GM19099 (cell line): ENCODE results near the gene EID2B.

Source experiments
- POLR2A ChIP-seq: IDR thresholded peaks from 3 replicates; pipeline ENCODE4 v1.6.1; 2011; ENCODE audit warnings: low read depth; ENCODE audit not compliant: insufficient read length; ENCODE audit errors: extremely low read depth

EID2B gene

DNA sequence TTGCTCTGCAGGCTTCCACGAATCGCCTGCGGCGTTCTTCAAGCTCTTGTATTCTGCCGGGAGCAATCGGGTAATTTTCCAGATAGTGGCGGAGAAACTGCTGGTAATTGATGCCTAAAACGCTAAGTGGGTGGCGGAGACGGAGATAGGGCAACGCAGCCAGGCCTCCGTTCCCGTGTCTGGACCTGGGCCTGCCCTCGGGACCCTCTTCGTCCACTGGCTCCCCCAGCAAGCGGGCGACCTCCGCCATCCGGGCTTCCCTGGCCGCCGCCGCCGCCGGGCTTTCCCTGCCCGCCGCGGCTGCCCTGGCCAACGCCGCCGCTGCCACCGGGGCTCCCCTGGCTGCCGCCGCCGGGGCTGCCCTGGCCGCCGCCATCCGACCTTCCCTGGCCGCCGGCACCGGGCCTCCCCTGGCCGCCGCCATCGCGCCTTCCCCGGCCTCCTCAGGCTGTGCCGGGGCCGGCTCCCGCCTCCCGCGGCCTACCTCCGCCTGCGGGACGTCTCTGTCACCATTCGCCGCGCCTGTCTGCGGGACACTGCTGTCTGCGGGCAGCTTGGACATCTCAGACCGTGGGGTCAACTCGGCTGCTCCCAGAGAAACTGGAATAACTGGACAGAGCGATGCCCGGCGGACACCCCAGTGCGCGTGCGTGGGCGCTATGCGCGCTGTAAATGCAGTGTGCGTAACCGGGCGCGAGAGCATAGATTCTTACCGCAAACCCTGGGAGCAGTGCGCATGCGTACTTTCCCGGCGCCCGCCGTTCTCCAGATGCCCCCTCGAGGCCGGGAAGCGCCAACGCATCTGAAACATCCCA is 7.1 kb upstream of the EID2B start, which contains the start of gene EID2:
EID2 (minus strand) TSS at position 644 of the 815 bp plus-strand sequence; CDS start at position 562, 82 bp downstream.
- peak; percentile 82 for TF ChIP-seq POLR2A

- no peak for TF ChIP-seq POLR2A
Observed at GRCh38 chr19:39539165-39539517, 6.5 kb upstream of the EID2B start.

DNA sequence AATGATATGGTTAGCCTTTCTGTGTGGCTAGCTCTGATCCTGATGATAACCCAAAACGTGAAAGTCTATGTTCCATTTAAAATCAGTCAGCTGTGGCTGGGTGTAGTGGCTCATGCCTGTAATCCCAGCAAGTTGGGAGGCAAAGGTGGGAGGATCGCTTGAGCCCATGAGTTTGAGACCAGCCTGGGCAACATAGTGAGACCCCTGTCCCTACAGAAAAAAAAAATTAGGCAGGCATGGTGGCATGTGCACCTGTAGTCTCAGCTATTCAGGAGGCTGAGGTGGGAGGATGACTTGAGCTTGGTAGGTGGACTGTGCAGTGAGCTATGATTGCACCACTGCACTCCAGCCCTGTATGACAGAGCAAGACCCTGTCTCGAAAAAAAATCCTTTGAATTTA is 1.1 kb upstream of the EID2B start:
- no peak for TF ChIP-seq POLR2A

DNA sequence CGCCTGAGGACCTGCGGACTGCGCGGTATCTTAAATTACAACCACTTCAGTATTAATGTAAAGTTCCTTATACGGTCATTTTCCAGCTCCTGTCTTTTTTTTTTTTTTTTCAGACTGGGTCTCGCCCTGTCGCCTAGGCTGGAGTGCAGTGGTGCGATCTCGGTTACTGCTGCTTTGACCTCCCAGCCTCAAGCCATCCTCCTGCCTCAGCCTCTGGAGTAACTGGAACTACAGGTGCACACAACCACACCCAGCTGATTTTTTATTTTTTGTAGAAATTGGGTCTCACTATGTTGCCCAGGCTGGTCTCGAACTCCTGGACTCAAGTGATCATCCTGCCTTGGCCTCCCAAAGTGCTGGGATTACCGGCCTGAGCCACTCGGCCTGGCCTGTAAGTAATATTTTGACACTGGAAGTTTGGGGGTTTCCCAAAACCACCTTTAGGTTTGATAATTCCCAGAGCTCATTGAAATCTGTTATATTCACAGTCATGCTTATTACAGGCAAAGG is 406 bp upstream of the EID2B start:
- TF ChIP-seq POLR2A = no peak

GRCh38 chr19:39531834-39532232 is 819 bp downstream of the EID2B start:
- no peak for TF ChIP-seq POLR2A

GRCh38 chr19:39525205-39525604 is 7.4 kb downstream of the EID2B start:
- TF ChIP-seq POLR2A = no peak

DNA sequence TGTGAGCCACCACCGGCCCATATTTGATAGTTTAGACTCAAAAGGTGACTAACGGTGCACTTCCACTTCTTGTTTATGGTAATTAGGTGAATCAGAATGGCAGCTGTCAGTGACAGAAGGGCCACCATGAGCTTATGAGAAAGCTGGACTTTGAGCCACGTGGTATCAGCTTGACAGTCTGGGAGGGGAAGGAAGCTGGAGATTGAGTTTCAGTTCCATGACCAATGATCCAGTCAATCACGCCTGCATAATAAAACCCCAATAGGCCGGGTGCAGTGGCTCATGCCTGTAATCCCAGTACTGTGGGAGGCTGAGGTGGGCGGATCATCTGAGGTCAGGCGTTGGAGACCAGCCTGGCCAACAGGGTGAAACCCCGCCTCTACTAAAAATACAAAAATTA is 8.2 kb downstream of the EID2B start:
- no peak for TF ChIP-seq POLR2A

- TF ChIP-seq POLR2A = no peak
Observed at GRCh38 chr19:39520541-39521484, 11.8 kb downstream of the EID2B start.

DNA sequence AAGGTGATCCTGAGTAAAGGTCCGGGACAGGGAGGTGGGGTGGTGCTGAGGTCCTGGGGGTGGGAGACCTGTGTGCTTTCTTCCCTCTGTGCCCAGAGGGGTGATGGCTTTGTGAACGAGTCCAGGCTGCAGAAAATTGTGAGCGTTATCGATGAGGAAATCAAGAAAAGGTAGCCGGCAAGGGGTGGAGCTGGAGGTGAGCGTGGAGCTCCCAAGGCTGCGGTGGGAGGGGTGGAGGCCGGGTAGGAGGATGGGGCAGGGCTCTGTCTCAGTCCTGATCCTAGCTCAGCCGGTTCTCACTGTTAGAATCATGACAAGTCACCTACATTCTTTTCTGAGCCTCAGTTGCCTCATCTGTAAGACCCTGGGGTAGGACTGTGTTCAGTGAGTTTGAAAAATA is 13.7 kb downstream of the EID2B start:
- TF ChIP-seq POLR2A = no peak

DNA sequence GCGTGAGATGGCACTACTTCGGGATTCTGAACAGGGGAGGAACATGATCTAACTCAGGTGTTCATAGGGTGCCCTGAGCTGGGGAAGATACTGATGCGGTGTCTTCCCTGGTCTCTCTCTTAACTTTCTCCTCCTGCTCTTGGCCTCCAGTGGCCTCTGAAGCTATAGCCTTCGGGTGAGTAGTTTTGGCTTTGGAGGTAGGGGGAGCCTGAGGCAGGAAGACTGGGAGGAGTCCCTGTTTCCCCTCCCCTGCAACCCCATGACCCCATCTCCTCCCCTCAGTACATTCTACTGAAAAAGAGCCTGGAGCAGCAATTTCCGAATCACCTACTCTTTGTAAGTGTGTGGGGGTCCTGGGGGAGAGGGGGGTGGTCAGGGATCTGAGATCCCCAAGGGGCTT is 14.2 kb downstream of the EID2B start:
- TF ChIP-seq POLR2A = no peak

DNA sequence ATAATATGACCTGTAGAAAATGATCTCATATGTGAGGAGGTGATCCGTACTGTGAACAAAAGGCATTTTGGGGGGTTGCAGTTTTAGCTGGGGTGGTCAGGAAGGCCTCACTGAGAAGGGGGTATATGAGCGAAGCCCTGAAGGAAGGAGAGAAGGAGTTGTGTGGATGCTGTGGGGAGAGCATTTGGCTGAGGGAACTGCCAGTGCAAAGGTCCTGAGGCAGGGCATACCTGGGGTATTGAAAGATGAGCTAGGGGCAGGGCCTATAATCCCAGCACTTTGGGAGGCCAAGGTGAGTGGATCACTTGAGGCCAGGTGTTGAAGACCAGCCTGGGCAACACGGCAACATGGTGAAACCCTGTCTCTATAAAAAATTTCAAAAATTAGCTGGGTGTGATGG is 15.2 kb downstream of the EID2B start:
- TF ChIP-seq POLR2A = no peak

GRCh38 chr19:39516270-39516669 is 16.4 kb downstream of the EID2B start:
- TF ChIP-seq POLR2A = no peak

DNA sequence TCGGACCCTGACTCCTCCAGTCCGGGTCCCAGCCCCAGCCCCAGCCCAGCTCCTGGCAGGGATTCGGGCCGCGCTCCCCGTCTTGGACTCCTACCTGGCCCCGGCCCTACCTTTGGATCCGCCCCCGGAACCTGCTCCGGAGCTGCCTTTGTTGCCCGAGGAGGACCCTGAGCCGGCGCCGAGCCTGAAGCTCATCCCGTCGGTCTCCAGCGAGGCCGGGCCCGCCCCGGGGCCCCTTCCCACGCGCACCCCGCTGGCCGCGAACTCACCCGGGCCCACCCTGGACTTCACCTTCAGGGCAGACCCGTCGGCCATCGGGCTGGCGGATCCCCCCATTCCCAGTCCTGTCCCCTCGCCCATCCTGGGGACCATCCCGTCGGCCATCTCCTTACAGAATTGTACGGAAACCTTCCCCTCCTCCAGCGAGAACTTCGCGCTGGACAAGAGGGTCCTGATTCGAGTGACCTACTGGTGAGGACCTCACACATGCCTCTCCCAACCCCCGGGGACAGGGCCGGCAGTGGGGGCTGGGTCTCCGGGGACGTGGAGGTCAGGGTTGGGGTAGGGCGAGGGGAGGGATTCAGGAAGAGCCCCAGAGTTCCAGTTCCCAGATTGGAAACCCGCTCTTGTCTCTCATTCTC is 17.0 kb downstream of the EID2B start:
- TF ChIP-seq POLR2A = no peak

- no peak for TF ChIP-seq POLR2A
Observed at GRCh38 chr19:39514840-39515550, 17.7 kb downstream of the EID2B start, which contains the start of gene SELENOV. Gene SELENOV (plus strand): TSS chr19:39515139. CDS start chr19:39515213, 74 bp downstream.

DNA sequence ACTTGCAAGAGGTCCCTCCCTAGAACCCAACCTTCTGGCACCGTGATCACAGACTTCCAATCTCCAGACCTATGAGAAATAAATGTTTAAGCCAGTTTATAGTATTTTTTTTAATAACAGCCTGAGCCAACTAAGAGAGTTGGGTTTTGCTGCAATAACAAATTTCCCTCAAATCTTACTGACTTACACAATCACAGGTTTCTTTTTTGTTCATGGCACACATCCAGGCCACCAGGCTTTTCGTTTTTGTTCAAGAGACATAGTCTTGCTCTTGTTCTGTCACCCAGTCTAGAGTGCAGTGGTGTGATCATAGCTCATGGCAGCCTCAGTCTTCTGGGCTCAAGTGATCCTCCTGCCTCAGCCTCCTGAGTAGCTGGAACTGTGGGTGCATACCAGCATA is 19.7 kb downstream of the EID2B start:
- TF ChIP-seq POLR2A = no peak

DNA sequence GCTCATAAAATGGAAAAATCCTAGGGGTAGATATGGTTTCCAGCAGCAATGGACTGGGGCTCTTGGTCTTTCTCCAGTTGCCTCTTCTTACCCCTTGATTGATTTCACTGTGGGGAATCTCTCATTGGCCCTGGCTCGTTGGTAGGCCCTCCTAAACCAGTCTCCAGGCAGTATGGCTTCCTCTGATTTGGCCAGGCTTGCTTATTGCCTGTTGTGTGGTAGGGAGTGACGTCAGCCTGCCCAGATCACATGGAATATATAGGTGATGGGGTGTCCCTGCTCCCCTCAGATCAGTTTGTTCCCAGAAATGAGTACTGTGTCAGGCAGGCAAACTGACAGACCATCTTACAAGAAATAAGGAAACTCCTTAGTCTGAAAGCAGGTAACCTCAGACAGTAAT is 23.4 kb downstream of the EID2B start:
- no peak for TF ChIP-seq POLR2A
